Endodermal cell (in vitro differentiated cells): ENCODE measurements around the gene NUP214. TPM values are rescaled to one million over a fixed set of nuclear protein-coding genes. Genes with fewer than 3 reads are reported as not detected.
"Not testable (repeated sequence)": the region's sequence is repeated elsewhere in the genome, so short reads cannot be mapped to it uniquely, and the experiment has no call there.

Experiments
- DNase-seq: peaks from one replicate; pipeline ENCODE4 v3.0.0-alpha.2; 2017
- H3K27ac ChIP-seq: 2 replicates; pipeline ENCODE4 v1.5.1; 2013; ENCODE audit warnings: mild to moderate bottlenecking, low read depth, low read length, moderate library complexity
- H3K27me3 ChIP-seq: 2 replicates; pipeline ENCODE4 v1.6.1; 2013; ENCODE audit warnings: mild to moderate bottlenecking, low read length, moderate library complexity; ENCODE audit not compliant: insufficient read depth, control insufficient read depth, poor library complexity, severe bottlenecking
- H3K36me3 ChIP-seq: 2 replicates; pipeline ENCODE4 v1.7.0; 2013; ENCODE audit warnings: mild to moderate bottlenecking, low read length, moderate library complexity; ENCODE audit not compliant: control insufficient read depth, insufficient read depth
- H3K4me1 ChIP-seq: one replicate; pipeline ENCODE4 v1.7.0; 2013; ENCODE audit warnings: low read length; ENCODE audit not compliant: control insufficient read depth, insufficient read depth
- H3K4me3 ChIP-seq: 2 replicates; pipeline ENCODE4 v1.5.1; 2013; ENCODE audit warnings: mild to moderate bottlenecking, low read length, moderate library complexity
- H3K9ac ChIP-seq: 2 replicates; pipeline ENCODE4 v1.6.1; 2013; ENCODE audit warnings: mild to moderate bottlenecking, low read length, moderate library complexity; ENCODE audit not compliant: poor library complexity, severe bottlenecking; ENCODE audit errors: extremely low read depth
- H3K9me3 ChIP-seq: 2 replicates; pipeline ENCODE4 v1.6.1; 2013; ENCODE audit warnings: mild to moderate bottlenecking, low read length, moderate library complexity; ENCODE audit not compliant: control insufficient read depth
- H3K27ac Mint-ChIP-seq: 2 replicates; pipeline ENCODE4 v1.8.0; 2020; ENCODE audit warnings: mixed read lengths
- H3K27me3 Mint-ChIP-seq: 2 replicates; pipeline ENCODE4 v1.8.0; 2021; ENCODE audit warnings: mild to moderate bottlenecking, mixed read lengths; ENCODE audit not compliant: insufficient read depth
- H3K36me3 Mint-ChIP-seq: 2 replicates; pipeline ENCODE4 v1.8.0; 2020; ENCODE audit warnings: low read depth, mixed read lengths
- H3K4me1 Mint-ChIP-seq: 2 replicates; pipeline ENCODE4 v1.8.0; 2020; ENCODE audit warnings: mixed read lengths
- H3K4me3 Mint-ChIP-seq: 2 replicates; pipeline ENCODE4 v1.8.0; 2020; ENCODE audit warnings: mild to moderate bottlenecking, moderate library complexity, mixed read lengths
- H3K9me3 Mint-ChIP-seq: 2 replicates; pipeline ENCODE4 v1.8.0; 2020; ENCODE audit warnings: mild to moderate bottlenecking, mixed read lengths
- WGBS, 2 experiments: methylation state at CpG; one replicate each; pipeline versions ENCODE4 v1.1.5 to v1.1.7; 2013; ENCODE audit warnings: missing lambda C conversion rate in 2 of 2, mixed read lengths in 1 of 2; ENCODE audit not compliant: insufficient coverage in 1 of 2, insufficient read length in 1 of 2; 5-methylcytosine and 5-hydroxymethylcytosine counted together
- total RNA-seq, 2 donors: library from RNA; stranded (reverse); fragmentation: NEBNext Ultra II Directional in 1 of 2; extraction: Animal tissue kit (Norgen Biotek cat#: 25700) in 1 of 2; gene quantifications; 2 replicates in 1 of 2; 3 replicates in 1 of 2; pipeline ENCODE4 v1.2.1, GENCODE V29; 2021
- TF ChIP-seq, protein P1 (sequence below): fragments of 200-600 bp; sonication (generic); conservative IDR thresholded peaks from 2 replicates; pipeline ENCODE4 v1.5.0; 2021; ENCODE audit warnings: antibody characterized with exemption, mild to moderate bottlenecking

Gene NUP214
- total RNA-seq, 2 donors from 2014 or later: 56.7 to 59.9 TPM

DNA sequence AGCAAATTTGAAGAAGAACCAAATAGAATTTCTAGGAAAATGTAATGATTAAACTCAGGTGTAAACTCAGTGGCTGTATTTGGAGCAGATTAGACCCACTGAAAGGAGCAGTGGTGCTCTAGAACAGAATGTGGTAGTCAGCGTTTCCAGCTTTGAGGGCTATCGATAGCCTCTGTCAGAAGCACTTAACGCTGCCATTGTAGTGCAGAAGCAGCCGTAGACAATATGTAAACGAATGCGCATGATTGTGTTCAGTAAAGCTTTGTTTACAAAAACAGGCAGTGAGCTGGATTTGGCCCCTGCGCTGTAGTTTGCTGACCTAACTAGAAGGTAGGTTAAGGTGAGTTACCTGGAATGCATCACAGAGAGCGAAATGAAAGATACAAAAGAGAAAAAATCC lies 78.9 kb downstream of the NUP214 start:
- no peaks in the 10 kb centered on the region for H3K9me3 Mint-ChIP-seq
- TF ChIP-seq, protein P1, sequence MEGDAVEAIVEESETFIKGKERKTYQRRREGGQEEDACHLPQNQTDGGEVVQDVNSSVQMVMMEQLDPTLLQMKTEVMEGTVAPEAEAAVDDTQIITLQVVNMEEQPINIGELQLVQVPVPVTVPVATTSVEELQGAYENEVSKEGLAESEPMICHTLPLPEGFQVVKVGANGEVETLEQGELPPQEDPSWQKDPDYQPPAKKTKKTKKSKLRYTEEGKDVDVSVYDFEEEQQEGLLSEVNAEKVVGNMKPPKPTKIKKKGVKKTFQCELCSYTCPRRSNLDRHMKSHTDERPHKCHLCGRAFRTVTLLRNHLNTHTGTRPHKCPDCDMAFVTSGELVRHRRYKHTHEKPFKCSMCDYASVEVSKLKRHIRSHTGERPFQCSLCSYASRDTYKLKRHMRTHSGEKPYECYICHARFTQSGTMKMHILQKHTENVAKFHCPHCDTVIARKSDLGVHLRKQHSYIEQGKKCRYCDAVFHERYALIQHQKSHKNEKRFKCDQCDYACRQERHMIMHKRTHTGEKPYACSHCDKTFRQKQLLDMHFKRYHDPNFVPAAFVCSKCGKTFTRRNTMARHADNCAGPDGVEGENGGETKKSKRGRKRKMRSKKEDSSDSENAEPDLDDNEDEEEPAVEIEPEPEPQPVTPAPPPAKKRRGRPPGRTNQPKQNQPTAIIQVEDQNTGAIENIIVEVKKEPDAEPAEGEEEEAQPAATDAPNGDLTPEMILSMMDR: no peak
- H3K4me1 ChIP-seq: no peaks in the 10 kb centered on the region
- no peaks in the 10 kb centered on the region for H3K27me3 Mint-ChIP-seq
- DNase-seq: peak; percentile 68
- no peak overlapping the region for H3K4me3 Mint-ChIP-seq
- H3K9ac ChIP-seq: no peak overlapping the region
- peaks cover 5% of the 10 kb centered on the region for H3K9me3 ChIP-seq
- 76 to 77% methylated on average over 6 to 8 of the region's 8 CpGs for WGBS, 2 experiments
- no peaks in the 10 kb centered on the region for H3K27me3 ChIP-seq
- peaks cover 78% of the 10 kb centered on the region for H3K36me3 ChIP-seq
- no peak overlapping the region for H3K4me3 ChIP-seq
- H3K36me3 Mint-ChIP-seq: peaks cover 76% of the 10 kb centered on the region
- no peak overlapping the region for H3K27ac Mint-ChIP-seq
- no peak overlapping the region for H3K27ac ChIP-seq
- H3K4me1 Mint-ChIP-seq: peaks cover 3% of the 10 kb centered on the region

DNA sequence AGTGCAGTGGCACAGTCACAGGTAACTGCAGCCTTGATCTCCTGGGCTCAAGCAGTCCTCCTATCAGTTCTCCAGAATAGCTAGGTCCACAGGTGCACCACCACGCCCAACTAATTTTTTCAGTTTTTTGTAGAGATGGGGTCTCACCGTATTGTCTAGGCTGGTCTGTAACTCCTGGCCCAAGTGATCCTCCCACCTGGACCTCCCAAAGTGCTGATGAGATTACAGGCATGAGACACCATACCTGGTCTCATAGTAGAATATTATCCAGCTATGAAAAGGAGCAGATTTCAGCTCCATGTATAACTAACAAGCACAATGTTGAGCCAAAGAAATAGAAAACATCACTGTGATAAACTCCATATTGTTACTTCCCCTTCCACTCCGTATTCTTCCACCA lies 81.1 kb downstream of the NUP214 start:
- no peaks in the 10 kb centered on the region for H3K4me1 ChIP-seq
- Mint-ChIP-seq H3K4me3 (no peak overlapping the region), H3K27me3 (no peaks in the 10 kb centered on the region), H3K27ac (no peak overlapping the region), H3K9me3 (peaks cover 21% of the 10 kb centered on the region), H3K4me1 (peaks cover 3% of the 10 kb centered on the region), H3K36me3 (peaks cover 81% of the 10 kb centered on the region)
- H3K27me3 ChIP-seq: no peaks in the 10 kb centered on the region
- H3K4me3 ChIP-seq: no peak overlapping the region
- H3K27ac ChIP-seq: no peak overlapping the region
- peaks cover 78% of the 10 kb centered on the region for H3K36me3 ChIP-seq
- no peak overlapping the region for H3K9ac ChIP-seq
- TF ChIP-seq, protein P1: no peak
- 90 to 93% methylated on average over 2 to 3 of the region's 3 CpGs for WGBS, 2 experiments
- peaks cover 27% of the 10 kb centered on the region for H3K9me3 ChIP-seq
- no peak for DNase-seq

DNA sequence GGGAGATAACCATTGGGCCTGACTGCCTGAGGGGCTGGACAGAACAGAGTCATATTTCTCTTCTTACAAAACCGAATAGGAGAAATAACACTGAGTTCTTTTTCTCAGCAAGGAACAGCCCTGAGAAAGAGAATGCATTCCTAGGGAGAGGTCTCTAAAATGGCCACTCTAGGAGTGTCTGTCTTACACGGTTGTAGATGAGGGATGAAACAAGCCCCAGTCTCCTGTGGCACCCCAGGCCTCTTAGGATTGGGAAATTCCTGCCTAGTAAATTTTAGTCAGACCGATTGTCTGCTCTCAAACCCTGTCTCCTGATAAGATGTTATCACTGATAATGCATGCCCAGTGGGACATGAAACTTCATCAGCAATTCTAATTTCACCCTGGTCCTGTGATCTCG lies 86.5 kb downstream of the NUP214 start:
- 93 to 94% methylated on average over 4 of the region's 4 CpGs for WGBS, 2 experiments
- H3K27me3 Mint-ChIP-seq, H3K4me3 ChIP-seq, H3K4me1 Mint-ChIP-seq, H3K27ac Mint-ChIP-seq, H3K27ac ChIP-seq, H3K4me1 ChIP-seq, H3K4me3 Mint-ChIP-seq, H3K9ac ChIP-seq, DNase-seq, H3K27me3 ChIP-seq: not testable (repeated sequence)
- H3K36me3 Mint-ChIP-seq: peaks cover 82% of the 10 kb centered on the region
- Histone ChIP-seq H3K9me3 (peaks cover 48% of the 10 kb centered on the region), H3K36me3 (peaks cover 73% of the 10 kb centered on the region)
- peaks cover 42% of the 10 kb centered on the region for H3K9me3 Mint-ChIP-seq

DNA sequence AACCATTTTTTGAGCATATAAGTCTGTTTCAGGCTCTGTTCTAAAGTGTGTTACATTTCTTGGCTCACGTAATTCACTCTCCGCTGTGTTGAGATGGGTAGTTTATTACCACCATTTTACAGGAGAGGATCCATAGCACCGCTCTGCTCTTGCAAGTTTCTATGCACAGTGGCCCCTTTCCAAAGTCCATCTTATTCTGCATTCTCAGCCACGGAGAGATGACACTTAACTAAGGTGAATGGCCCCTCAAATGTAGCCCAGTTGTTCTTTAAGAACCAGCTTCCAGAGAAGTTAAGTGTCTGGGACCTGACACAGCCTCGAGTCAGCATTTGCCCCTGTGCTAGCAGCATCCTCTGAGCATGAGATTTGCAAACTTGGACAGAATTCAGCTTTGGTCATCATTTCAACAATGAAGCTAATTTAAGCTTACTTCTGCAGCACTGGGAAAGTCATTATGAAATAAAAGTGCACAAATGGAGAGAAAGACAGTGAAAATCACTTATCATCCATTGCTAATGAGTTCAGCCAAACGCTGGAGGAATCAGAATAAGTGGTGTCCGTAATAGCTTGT lies 89.0 kb downstream of the NUP214 start:
- Histone ChIP-seq H3K9ac (no peak overlapping the region), H3K4me3 (no peak overlapping the region), H3K4me1 (no peaks in the 10 kb centered on the region), H3K27ac (no peak overlapping the region), H3K27me3 (no peaks in the 10 kb centered on the region), H3K36me3 (peaks cover 79% of the 10 kb centered on the region), H3K9me3 (peaks cover 43% of the 10 kb centered on the region)
- peaks cover 42% of the 10 kb centered on the region for H3K9me3 Mint-ChIP-seq
- WGBS, 2 experiments: 84 to 94% methylated on average over 6 to 7 of the region's 7 CpGs
- peaks cover 68% of the 10 kb centered on the region for H3K36me3 Mint-ChIP-seq
- peaks cover 20% of the 10 kb centered on the region for H3K4me1 Mint-ChIP-seq
- H3K4me3 Mint-ChIP-seq: no peak overlapping the region
- no peak overlapping the region for H3K27ac Mint-ChIP-seq
- H3K27me3 Mint-ChIP-seq: no peaks in the 10 kb centered on the region
- TF ChIP-seq, protein P1: no peak
- no peak for DNase-seq
